ENCODE data around the gene SLC16A5. TPM values are rescaled to one million over a fixed set of nuclear protein-coding genes. Genes with fewer than 3 reads are reported as not detected.
A peak's percentile ranks its signal among the peaks of the same experiment; 100 is the strongest.
"Not testable (repeated sequence)": the region's sequence is repeated elsewhere in the genome, so short reads cannot be mapped to it uniquely, and the experiment has no call there.

SLC16A5 gene, protein sequence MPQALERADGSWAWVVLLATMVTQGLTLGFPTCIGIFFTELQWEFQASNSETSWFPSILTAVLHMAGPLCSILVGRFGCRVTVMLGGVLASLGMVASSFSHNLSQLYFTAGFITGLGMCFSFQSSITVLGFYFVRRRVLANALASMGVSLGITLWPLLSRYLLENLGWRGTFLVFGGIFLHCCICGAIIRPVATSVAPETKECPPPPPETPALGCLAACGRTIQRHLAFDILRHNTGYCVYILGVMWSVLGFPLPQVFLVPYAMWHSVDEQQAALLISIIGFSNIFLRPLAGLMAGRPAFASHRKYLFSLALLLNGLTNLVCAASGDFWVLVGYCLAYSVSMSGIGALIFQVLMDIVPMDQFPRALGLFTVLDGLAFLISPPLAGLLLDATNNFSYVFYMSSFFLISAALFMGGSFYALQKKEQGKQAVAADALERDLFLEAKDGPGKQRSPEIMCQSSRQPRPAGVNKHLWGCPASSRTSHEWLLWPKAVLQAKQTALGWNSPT
- total RNA-seq (2014; rRNA removed; shearing (Covaris generic)) (10.6 and 11.1 TPM in 2 replicates), polyA plus RNA-seq (2016; fragmentation: Nextera tagmentation; extraction: Ambion mirVana) (4.8 and 5.4 TPM in 2 replicates)

DNA sequence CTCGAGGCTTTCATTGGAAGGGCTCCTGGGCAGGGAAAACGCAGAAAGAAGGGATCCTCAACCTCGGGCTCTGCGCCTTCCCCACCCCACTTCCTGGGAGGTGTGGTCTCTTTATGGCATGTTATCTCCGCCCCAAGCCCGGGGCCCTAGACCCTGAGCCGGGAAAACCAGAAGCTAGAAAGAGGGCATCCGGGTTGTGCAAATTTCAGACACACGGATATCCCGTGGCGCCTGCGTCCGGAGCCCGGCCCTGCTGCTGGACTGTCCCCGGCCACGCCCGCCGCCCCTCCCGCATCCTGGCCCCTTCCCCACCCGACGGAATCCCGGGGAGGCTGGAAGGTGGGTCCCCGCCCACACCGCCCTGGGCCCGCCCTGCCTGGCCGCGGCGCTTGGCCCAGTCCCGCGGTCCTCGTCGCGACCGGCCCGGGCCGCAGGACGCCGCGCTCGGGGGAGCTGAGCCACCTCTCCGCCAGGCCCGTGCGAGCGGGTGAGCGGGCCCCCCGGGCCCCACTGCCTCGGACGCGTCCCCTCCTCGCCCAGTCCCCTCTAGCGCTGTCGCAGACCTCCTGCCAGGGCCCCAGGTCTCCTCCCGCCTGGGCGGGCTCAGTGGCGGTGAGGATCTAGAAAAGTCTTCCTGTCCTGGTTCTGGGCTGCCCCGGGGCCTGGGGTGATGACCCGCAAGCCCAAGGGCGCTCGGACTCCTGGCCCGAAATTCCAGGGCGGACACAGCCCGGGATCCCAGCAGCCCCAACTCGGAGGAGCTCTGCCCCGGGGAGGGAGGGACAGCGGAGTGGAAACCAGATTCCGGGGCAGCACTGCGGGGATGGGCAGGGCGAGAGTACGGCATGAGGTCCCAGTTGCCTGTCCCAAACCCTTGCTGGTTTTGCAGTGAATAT is at the start of gene SLC16A5:
Gene SLC16A5, plus strand, starts transcription at position 397 of the 896 bp plus-strand sequence. CDS start 5,683 bp downstream, outside the sequence.
- 16 to 22% methylated on average over 28 to 59 of the region's 69 CpGs for WGBS, 2 experiments (ENCODE audit: low coverage in 1 of 2, low lambda C conversion rate in 2 of 2, missing lambda C conversion rate in 2 of 2)
- H3K27ac ChIP-seq, result peak within 1 kb of the TSS; percentile 45

GRCh38 chr17:75039238-75039637 is 48.5 kb upstream of the SLC16A5 start:
- Histone ChIP-seq H3K4me3 (no peak overlapping the region), H3F3A (ENCODE audit: insufficient read depth) (peaks cover 35% of the 10 kb centered on the region), H3K27me3 (replicated peaks; ENCODE audit: insufficient read depth) (no peaks in the 10 kb centered on the region), H3K9me3 (ENCODE audit: low read depth) (no peaks in the 10 kb centered on the region), H2AFZ (no peak overlapping the region), H3K27ac (no peak overlapping the region), H3K4me2 (ENCODE audit: unreplicated experiment) (no peak overlapping the region), H4K20me1 (ENCODE audit: insufficient read depth) (no peaks in the 10 kb centered on the region), H3K36me3 (ENCODE audit: low read depth) (peaks cover 24% of the 10 kb centered on the region), H3K9ac (no peak overlapping the region), H3K4me1 (ENCODE audit: insufficient read depth) (peaks cover 15% of the 10 kb centered on the region), H3K79me2 (ENCODE audit: insufficient read depth) (peaks cover 26% of the 10 kb centered on the region), H3K9me2 (ENCODE audit: insufficient read depth) (no peaks in the 10 kb centered on the region)
- in situ Hi-C loops (cut with MboI), result no loop called here
- DNase-seq, result no peak
- TF ChIP-seq EZH2phosphoT487 (IDR thresholded peaks at IDR 0.05; ENCODE audit: insufficient read depth, low read depth), result no peak
- TF ChIP-seq EZH2 (IDR thresholded peaks at IDR 0.05; ENCODE audit: insufficient read depth, poor library complexity, severe bottlenecking), result no peak
- WGBS, 2 experiments (ENCODE audit: low coverage in 1 of 2, low lambda C conversion rate in 2 of 2, missing lambda C conversion rate in 2 of 2), result 95% methylated on average over 5 of the region's 5 CpGs

More for the DNA sequence above, at the start of gene SLC16A5:
- Histone ChIP-seq H3K79me2 (ENCODE audit: insufficient read depth) (no peaks in the 10 kb centered on the region), H2AFZ (peak within 1 kb of the TSS; percentile 88), H3K9me3 (ENCODE audit: low read depth) (no peaks in the 10 kb centered on the region), H3F3A (ENCODE audit: insufficient read depth) (no peaks in the 10 kb centered on the region), H3K36me3 (ENCODE audit: low read depth) (no peaks in the 10 kb centered on the region), H3K27me3 (replicated peaks; ENCODE audit: insufficient read depth) (no peaks in the 10 kb centered on the region), H3K4me1 (ENCODE audit: insufficient read depth) (peaks cover 9% of the 10 kb centered on the region), H3K9me2 (ENCODE audit: insufficient read depth) (no peaks in the 10 kb centered on the region), H3K4me3 (peak within 1 kb of the TSS; percentile 76), H4K20me1 (ENCODE audit: insufficient read depth) (no peaks in the 10 kb centered on the region), H3K4me2 (ENCODE audit: unreplicated experiment) (peak within 1 kb of the TSS; percentile 78), H3K9ac (peak within 1 kb of the TSS; percentile 82)
- TF ChIP-seq EZH2phosphoT487 (IDR thresholded peaks at IDR 0.05; ENCODE audit: insufficient read depth, low read depth) (no peak), EZH2 (IDR thresholded peaks at IDR 0.05; ENCODE audit: insufficient read depth, poor library complexity, severe bottlenecking) (no peak)
- in situ Hi-C loops (cut with MboI), result no loop called here
- peak; percentile 74 for DNase-seq

GRCh38 chr17:75041656-75042280 is 46.0 kb upstream of the SLC16A5 start:
- 75 to 77% methylated on average over 11 to 12 of the region's 12 CpGs for WGBS, 2 experiments (ENCODE audit: low coverage in 1 of 2, low lambda C conversion rate in 2 of 2, missing lambda C conversion rate in 2 of 2)
- H3K4me2 ChIP-seq (ENCODE audit: unreplicated experiment), result no peak overlapping the region

DNA sequence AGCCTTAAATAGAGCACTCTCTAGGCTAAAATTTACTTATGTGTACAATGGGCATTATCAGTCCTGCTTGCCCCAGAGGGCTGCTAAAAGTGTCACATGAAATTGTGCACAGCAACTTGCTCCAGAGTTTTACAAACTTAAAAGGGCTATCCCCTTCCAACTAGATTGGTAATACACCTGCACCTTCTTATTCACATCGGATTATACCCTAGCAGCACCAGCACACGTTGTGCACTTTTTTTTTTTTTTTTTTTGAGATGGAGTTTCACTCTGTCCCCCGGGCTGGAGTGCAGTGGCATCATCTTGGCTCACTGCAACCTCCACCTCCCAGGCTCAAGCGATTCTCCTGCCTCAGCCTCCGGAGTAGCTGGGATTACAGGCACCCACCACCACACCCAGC is 44.0 kb upstream of the SLC16A5 start:
- in situ Hi-C loops (cut with MboI), result not testable (repeated sequence)
- peaks cover 59% of the 10 kb centered on the region for H3K79me2 ChIP-seq (ENCODE audit: insufficient read depth)

More at GRCh38 chr17:75041656-75042280, 46.0 kb upstream of the SLC16A5 start:
- Histone ChIP-seq H3K4me1 (ENCODE audit: insufficient read depth) (peaks cover 3% of the 10 kb centered on the region; the same call in 1 of the 2 replicates), H3K27me3 (replicated peaks; ENCODE audit: insufficient read depth) (no peaks in the 10 kb centered on the region), H4K20me1 (ENCODE audit: insufficient read depth) (no peaks in the 10 kb centered on the region), H3K9ac (no peak overlapping the region), H2AFZ (no peak overlapping the region), H3K79me2 (ENCODE audit: insufficient read depth) (peaks cover 45% of the 10 kb centered on the region), H3K4me3 (no peak overlapping the region), H3K9me2 (ENCODE audit: insufficient read depth) (no peaks in the 10 kb centered on the region), H3K27ac (no peak overlapping the region), H3K36me3 (ENCODE audit: low read depth) (peaks cover 24% of the 10 kb centered on the region), H3F3A (ENCODE audit: insufficient read depth) (peaks cover 21% of the 10 kb centered on the region), H3K9me3 (ENCODE audit: low read depth) (no peaks in the 10 kb centered on the region)
- DNase-seq, result no peak
- in situ Hi-C loops (cut with MboI), result no loop called here
- TF ChIP-seq EZH2 (IDR thresholded peaks at IDR 0.05; ENCODE audit: insufficient read depth, poor library complexity, severe bottlenecking) (no peak), EZH2phosphoT487 (IDR thresholded peaks at IDR 0.05; ENCODE audit: insufficient read depth, low read depth) (no peak)

More for the DNA sequence above, 44.0 kb upstream of the SLC16A5 start:
- not testable (repeated sequence) for H3K9me2 ChIP-seq (ENCODE audit: insufficient read depth); DNase-seq; H3K4me1 ChIP-seq (ENCODE audit: insufficient read depth); H3K27ac ChIP-seq; H3K9ac ChIP-seq; H3K9me3 ChIP-seq (ENCODE audit: low read depth); H2AFZ ChIP-seq; H3K27me3 ChIP-seq (replicated peaks; ENCODE audit: insufficient read depth); H3K4me3 ChIP-seq; H4K20me1 ChIP-seq (ENCODE audit: insufficient read depth); H3K4me2 ChIP-seq (ENCODE audit: unreplicated experiment)
- peaks cover 21% of the 10 kb centered on the region for H3K36me3 ChIP-seq (ENCODE audit: low read depth)
- peaks cover 18% of the 10 kb centered on the region for H3F3A ChIP-seq (ENCODE audit: insufficient read depth)
- WGBS, 2 experiments (ENCODE audit: low coverage in 1 of 2, low lambda C conversion rate in 2 of 2, missing lambda C conversion rate in 2 of 2), result 69 to 71% methylated on average over 5 of the region's 5 CpGs
